Measurements from ENCODE around the gene ALG14.

DNA sequence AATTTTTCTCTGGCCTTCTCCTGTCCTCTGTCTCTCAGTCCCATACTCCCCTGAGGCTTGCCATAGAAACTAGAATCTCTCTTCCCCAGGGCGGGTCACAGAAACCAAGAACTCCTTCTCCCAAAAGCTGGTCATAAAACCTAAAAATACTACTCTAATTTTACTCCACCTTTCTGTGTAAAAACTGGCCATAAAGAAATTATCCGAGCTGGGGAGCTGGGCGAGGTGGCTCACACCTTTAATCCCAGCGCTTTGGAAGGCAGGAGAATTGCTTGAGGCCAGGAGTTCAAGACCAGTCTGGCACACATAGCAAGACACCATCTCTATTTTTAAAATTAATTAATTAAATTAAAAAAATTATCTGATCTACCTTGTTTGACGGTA lies 3.0 kb downstream of the ALG14 start:
- TF ChIP-seq CTCF (IDR thresholded peaks at IDR 0.05; ENCODE audit: low read depth, low read length, poor library complexity, severe bottlenecking): no peak
- no peak for TF ChIP-seq EZH2phosphoT487 (IDR thresholded peaks at IDR 0.05; ENCODE audit: borderline replicate concordance, low read length)

All from DOHH2 (cell line).